Measurements from ENCODE around the gene MED25.

DNA sequence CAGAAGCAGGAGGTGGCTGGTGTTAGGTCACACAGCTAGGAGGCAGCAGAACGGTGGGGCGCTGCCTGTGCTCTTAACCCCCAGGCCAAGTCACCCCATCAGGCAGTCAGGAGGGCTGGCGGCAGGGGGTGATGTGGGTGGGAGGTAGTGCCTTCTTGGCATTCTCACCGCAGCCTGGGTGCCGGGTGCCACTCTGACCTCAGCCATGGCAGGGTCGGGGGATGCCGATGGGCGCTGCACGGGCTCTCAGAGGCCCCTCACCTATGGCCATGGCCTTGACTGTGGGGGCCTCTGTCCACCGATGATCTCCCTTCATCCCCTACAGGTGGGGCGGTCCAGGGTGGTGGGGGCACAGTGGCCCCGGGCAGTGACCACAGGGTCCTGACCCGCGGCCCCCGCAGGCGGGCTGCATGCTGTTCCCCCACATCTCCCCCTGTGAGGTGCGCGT is 38.5 kb downstream of the MED25 start:
- TF ChIP-seq, protein P1, sequence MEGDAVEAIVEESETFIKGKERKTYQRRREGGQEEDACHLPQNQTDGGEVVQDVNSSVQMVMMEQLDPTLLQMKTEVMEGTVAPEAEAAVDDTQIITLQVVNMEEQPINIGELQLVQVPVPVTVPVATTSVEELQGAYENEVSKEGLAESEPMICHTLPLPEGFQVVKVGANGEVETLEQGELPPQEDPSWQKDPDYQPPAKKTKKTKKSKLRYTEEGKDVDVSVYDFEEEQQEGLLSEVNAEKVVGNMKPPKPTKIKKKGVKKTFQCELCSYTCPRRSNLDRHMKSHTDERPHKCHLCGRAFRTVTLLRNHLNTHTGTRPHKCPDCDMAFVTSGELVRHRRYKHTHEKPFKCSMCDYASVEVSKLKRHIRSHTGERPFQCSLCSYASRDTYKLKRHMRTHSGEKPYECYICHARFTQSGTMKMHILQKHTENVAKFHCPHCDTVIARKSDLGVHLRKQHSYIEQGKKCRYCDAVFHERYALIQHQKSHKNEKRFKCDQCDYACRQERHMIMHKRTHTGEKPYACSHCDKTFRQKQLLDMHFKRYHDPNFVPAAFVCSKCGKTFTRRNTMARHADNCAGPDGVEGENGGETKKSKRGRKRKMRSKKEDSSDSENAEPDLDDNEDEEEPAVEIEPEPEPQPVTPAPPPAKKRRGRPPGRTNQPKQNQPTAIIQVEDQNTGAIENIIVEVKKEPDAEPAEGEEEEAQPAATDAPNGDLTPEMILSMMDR (IDR thresholded peaks at IDR 0.05): no peak
- TF ChIP-seq POLR2A (IDR thresholded peaks at IDR 0.05): no peak
